Pancreas (tissue), 10 donors: ENCODE data around the gene OR1K1. TPM values are rescaled to one million over a fixed set of nuclear protein-coding genes. Genes with fewer than 3 reads are reported as not detected.

Experiments used
- ATAC-seq, 4 donors: fragments of 200-7000 bp; cut with Tn5 transposase; one replicate each; pipeline versions ENCODE4 v1.8.0 to v1.9.1; 2020; ENCODE audit warnings: mild to moderate bottlenecking in 4 of 4, moderate library complexity in 4 of 4
- DNase-seq, 6 donors: peaks; one replicate each; pipeline ENCODE4 v3.0.0-alpha.2; 2020
- FAIRE-seq: peaks from 2 replicates; lab custom pipeline; 2012; peaks lifted over from hg19 to GRCh38; lab: Jason Lieb, UNC
- H3K27ac ChIP-seq, 4 donors: fragments of 200-600 bp; sonication (generic); 1 replicate in 3 of 4; 2 replicates in 1 of 4; pipeline versions ENCODE4 v1.5.0 to v1.8.0; 2020
- H3K27me3 ChIP-seq, 4 donors: fragments of 200-600 bp; one replicate each; pipeline ENCODE4 v1.8.0; 2021
- H3K36me3 ChIP-seq, 3 donors: fragments of 200-600 bp; sonication (generic) in 1 of 3; one replicate each; pipeline versions ENCODE4 v1.5.0 to v1.8.0; 2020 to 2021
- H3K4me1 ChIP-seq, 3 donors: fragments of 200-600 bp; one replicate each; pipeline ENCODE4 v1.8.0; 2021
- H3K4me3 ChIP-seq, 4 donors: fragments of 200-600 bp; sonication (generic) in 2 of 4; one replicate each; pipeline versions ENCODE4 v1.5.0 to v1.8.0; 2020 to 2021
- H3K9me3 ChIP-seq, 4 donors: fragments of 200-600 bp; one replicate each; pipeline ENCODE4 v1.8.0; 2021
- WGBS, 2 donors: extraction: QIAGEN DNeasy Blood & Tissue Kit; methylation state at CpG; one replicate each; pipeline ENCODE4 v1.1.7; 2013; 5-methylcytosine and 5-hydroxymethylcytosine counted together
- intact Hi-C, 3 donors: fragments of 100-400 bp; cut with DNase I; formaldehyde crosslinking; loops; one replicate each; pipeline versions ENCODE4 v1.11.1 to v1.14.2; 2022
- polyA plus RNA-seq, 2 donors: library from polyadenylated mRNA; stranded (reverse); fragments of 200-250 nt; gene quantifications; one replicate each; pipeline ENCODE4 v1.2.3, GENCODE V29; 2013
- total RNA-seq, 6 donors: library from RNA; stranded (reverse); fragmentation: NEBNext Ultra II Directional in 4 of 6; extraction: Animal tissue kit (Norgen Biotek cat#: 25700) in 4 of 6; gene quantifications; one replicate each; pipeline versions ENCODE4 v1.2.1 to v1.2.4, GENCODE V29; 2021 to 2023
- TF ChIP-seq, protein P1 (sequence below), 4 donors: fragments of 200-600 bp; sonication (generic) in 3 of 4; IDR thresholded peaks; one replicate each; pipeline versions ENCODE4 v1.5.0 to v1.8.0; 2021; ENCODE audit warnings: antibody characterized with exemption in 4 of 4
- donor health status: healthy with polysubstance abuse.
- donor health status: DM: no; HTN: no; CAD: no; lungs with moderate emphysema.
- donor health status: DM: no; HTN: no; CAD: no.
- donor health status: control.
- donor health status: control.
- donor health status: Bipolar disorder and iron deficiency.
- donor health status: DM: yes; HTN: yes; CAD: no.
- donor health status: DM: no; HTN: no; CAD: no.
- donor health status: DM: no; HTN: no; CAD: no.
- donor health status: DM: yes; HTN: yes; CAD: no.

Gene OR1K1, protein sequence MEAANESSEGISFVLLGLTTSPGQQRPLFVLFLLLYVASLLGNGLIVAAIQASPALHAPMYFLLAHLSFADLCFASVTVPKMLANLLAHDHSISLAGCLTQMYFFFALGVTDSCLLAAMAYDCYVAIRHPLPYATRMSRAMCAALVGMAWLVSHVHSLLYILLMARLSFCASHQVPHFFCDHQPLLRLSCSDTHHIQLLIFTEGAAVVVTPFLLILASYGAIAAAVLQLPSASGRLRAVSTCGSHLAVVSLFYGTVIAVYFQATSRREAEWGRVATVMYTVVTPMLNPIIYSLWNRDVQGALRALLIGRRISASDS
- not detected for total RNA-seq
- polyA plus RNA-seq, result not detected

DNA sequence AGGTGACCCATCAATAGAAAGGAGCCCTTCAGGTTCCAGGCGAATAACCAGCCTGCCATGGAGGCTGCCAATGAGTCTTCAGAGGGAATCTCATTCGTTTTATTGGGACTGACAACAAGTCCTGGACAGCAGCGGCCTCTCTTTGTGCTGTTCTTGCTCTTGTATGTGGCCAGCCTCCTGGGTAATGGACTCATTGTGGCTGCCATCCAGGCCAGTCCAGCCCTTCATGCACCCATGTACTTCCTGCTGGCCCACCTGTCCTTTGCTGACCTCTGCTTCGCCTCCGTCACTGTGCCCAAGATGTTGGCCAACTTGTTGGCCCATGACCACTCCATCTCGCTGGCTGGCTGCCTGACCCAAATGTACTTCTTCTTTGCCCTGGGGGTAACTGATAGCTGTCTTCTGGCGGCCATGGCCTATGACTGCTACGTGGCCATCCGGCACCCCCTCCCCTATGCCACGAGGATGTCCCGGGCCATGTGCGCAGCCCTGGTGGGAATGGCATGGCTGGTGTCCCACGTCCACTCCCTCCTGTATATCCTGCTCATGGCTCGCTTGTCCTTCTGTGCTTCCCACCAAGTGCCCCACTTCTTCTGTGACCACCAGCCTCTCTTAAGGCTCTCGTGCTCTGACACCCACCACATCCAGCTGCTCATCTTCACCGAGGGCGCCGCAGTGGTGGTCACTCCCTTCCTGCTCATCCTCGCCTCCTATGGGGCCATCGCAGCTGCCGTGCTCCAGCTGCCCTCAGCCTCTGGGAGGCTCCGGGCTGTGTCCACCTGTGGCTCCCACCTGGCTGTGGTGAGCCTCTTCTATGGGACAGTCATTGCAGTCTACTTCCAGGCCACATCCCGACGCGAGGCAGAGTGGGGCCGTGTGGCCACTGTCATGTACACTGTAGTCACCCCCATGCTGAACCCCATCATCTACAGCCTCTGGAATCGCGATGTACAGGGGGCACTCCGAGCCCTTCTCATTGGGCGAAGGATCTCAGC, at the start of gene OR1K1:
OR1K1 (plus strand) TSS at position 58 of the 995 bp plus-strand sequence; CDS start at position 58, 0 bp downstream.
- Histone ChIP-seq H3K9me3 (no peaks in the 10 kb centered on the region), H3K36me3 (no peaks in the 10 kb centered on the region), H3K4me3 (no peak within 1 kb of the TSS), H3K27me3 (no peaks in the 10 kb centered on the region), H3K27ac (no peak within 1 kb of the TSS), H3K4me1 (no peaks in the 10 kb centered on the region)
- TF ChIP-seq, protein P1, sequence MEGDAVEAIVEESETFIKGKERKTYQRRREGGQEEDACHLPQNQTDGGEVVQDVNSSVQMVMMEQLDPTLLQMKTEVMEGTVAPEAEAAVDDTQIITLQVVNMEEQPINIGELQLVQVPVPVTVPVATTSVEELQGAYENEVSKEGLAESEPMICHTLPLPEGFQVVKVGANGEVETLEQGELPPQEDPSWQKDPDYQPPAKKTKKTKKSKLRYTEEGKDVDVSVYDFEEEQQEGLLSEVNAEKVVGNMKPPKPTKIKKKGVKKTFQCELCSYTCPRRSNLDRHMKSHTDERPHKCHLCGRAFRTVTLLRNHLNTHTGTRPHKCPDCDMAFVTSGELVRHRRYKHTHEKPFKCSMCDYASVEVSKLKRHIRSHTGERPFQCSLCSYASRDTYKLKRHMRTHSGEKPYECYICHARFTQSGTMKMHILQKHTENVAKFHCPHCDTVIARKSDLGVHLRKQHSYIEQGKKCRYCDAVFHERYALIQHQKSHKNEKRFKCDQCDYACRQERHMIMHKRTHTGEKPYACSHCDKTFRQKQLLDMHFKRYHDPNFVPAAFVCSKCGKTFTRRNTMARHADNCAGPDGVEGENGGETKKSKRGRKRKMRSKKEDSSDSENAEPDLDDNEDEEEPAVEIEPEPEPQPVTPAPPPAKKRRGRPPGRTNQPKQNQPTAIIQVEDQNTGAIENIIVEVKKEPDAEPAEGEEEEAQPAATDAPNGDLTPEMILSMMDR (IDR thresholded peaks at IDR 0.05), result no peak
- intact Hi-C loops, result no loop called here
- DNase-seq (no peak), FAIRE-seq (no peak), ATAC-seq (no peak)
- 90 to 96% methylated on average over 30 of the region's 30 CpGs for WGBS, 2 donors

DNA sequence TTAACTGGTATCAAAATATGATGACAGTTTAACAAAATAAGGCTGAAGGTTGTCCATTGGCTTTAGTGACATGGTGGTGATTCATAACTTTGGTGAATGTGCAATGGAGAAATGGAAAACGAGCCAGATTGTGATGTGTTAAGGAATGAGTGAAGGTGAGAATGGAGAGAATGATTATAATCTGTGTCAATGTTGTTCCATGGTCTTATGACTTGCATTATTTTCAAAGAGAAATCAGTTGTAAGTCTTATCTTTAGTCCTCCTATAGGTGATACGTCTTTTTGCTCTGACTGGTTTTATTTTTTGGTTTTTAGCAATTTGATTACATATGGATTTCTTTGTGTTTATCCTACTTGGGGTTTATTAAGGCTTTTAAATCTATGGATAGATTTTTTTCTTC, 45.1 kb upstream of the OR1K1 start:
- Histone ChIP-seq H3K9me3 (no peaks in the 10 kb centered on the region), H3K4me1 (no peaks in the 10 kb centered on the region), H3K4me3 (no peak overlapping the region), H3K27ac (no peak overlapping the region), H3K36me3 (no peaks in the 10 kb centered on the region), H3K27me3 (no peaks in the 10 kb centered on the region)
- no peak for ATAC-seq
- FAIRE-seq, result no peak
- intact Hi-C loops, result no loop called here
- DNase-seq, result no peak
- 35 to 39% methylated on average over 2 of the region's 2 CpGs for WGBS, 2 donors
- TF ChIP-seq, protein P1 (IDR thresholded peaks at IDR 0.05), result no peak

DNA sequence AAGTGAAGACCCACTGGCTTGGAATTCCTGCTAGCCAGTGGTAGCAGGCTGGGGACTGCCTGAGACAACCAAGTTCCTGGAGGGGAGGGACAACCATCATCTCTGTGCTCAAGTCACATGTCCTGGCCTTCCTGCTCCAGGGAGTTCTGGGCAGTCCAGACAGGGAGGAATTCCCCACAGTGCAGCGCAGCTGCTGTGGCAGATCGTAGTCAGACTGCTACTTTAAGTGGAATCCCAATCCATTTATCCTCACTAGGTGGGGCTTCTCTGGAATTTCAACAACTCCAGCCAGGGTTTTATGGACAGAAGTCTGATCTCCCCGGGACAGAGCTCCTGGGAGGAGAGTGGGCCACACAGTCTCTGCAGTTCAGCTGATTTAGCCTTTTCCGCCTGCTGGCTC, 32.1 kb upstream of the OR1K1 start:
- ATAC-seq, result no peak
- WGBS, 2 donors, result 64 to 76% methylated on average over 4 of the region's 4 CpGs
- intact Hi-C loops, result no loop called here
- TF ChIP-seq, protein P1 (IDR thresholded peaks at IDR 0.05), result no peak
- Histone ChIP-seq H3K9me3 (no peaks in the 10 kb centered on the region), H3K4me3 (no peak overlapping the region), H3K4me1 (no peaks in the 10 kb centered on the region), H3K27ac (no peak overlapping the region), H3K27me3 (no peaks in the 10 kb centered on the region), H3K36me3 (no peaks in the 10 kb centered on the region)
- DNase-seq, result no peak
- FAIRE-seq, result no peak

DNA sequence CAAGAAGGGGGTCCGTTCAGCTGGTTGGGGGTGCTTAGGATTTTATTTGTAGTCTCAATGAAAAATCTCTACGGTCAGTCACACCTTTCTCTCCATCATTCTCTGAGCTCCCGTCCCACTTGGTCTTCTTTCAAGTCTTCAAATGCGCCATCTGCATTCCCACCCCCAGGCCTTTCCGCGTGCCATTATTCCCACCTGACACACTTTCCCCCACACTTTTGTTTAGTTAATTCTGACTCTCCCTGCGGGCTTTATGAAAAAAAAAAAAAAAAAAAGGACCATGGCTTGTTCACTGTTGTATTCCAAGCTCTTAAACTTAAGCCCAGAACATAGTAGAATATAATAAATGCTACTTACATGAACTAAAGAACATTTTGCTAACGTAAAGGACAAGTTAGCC, 22.9 kb upstream of the OR1K1 start:
- Histone ChIP-seq H3K27me3 (no peaks in the 10 kb centered on the region), H3K4me3 (no peak overlapping the region), H3K9me3 (no peaks in the 10 kb centered on the region), H3K4me1 (no peaks in the 10 kb centered on the region), H3K36me3 (no peaks in the 10 kb centered on the region), H3K27ac (no peak overlapping the region)
- ATAC-seq (no peak), DNase-seq (no peak), FAIRE-seq (no peak)
- intact Hi-C loops, result no loop called here
- TF ChIP-seq, protein P1 (IDR thresholded peaks at IDR 0.05), result no peak
- 84 to 87% methylated on average over 8 of the region's 8 CpGs for WGBS, 2 donors
